ENCODE results near the gene GMPS. TPM values are rescaled to one million over a fixed set of nuclear protein-coding genes. Genes with fewer than 3 reads are reported as not detected.

The GMPS gene
- total RNA-seq, 1 experiment from 2014 or later: 137 TPM

GRCh38 chr3:155835341-155836071, 34.9 kb upstream of the GMPS start:
- Histone ChIP-seq H3K36me3 (ENCODE audit: control insufficient read depth, insufficient read depth, low read length) (0 out of 2 replicates have a peak, but pooled peaks cover 3% of the 10 kb centered on the region), H3K27ac (ENCODE audit: low read length) (no peak overlapping the region), H3K4me3 (ENCODE audit: low read depth in 2 of 2, low read length in 2 of 2) (no peak overlapping the region), H3K9me3 (ENCODE audit: control insufficient read depth, insufficient read depth, low read depth, low read length) (no peaks in the 10 kb centered on the region), H3K27me3 (ENCODE audit: control insufficient read depth, insufficient read depth, low read length) (no peaks in the 10 kb centered on the region), H3K4me1 (ENCODE audit: control insufficient read depth, insufficient read depth, low read length) (no peaks in the 10 kb centered on the region)
- ATAC-seq: no peak; the same call in 1 of the 2 replicates
- no peak for TF ChIP-seq POLR2AphosphoS5 (IDR thresholded peaks at IDR 0.05; ENCODE audit: low read depth, low read length)
- TF ChIP-seq TCF7L2 (IDR thresholded peaks at IDR 0.05; ENCODE audit: low read depth, low read length): no peak
- no peak for TF ChIP-seq SIN3A (IDR thresholded peaks at IDR 0.05; ENCODE audit: borderline replicate concordance, insufficient read depth, low read depth, low read length)
- no peak for TF ChIP-seq CTCF (IDR thresholded peaks at IDR 0.05)
- TF ChIP-seq, protein P1, sequence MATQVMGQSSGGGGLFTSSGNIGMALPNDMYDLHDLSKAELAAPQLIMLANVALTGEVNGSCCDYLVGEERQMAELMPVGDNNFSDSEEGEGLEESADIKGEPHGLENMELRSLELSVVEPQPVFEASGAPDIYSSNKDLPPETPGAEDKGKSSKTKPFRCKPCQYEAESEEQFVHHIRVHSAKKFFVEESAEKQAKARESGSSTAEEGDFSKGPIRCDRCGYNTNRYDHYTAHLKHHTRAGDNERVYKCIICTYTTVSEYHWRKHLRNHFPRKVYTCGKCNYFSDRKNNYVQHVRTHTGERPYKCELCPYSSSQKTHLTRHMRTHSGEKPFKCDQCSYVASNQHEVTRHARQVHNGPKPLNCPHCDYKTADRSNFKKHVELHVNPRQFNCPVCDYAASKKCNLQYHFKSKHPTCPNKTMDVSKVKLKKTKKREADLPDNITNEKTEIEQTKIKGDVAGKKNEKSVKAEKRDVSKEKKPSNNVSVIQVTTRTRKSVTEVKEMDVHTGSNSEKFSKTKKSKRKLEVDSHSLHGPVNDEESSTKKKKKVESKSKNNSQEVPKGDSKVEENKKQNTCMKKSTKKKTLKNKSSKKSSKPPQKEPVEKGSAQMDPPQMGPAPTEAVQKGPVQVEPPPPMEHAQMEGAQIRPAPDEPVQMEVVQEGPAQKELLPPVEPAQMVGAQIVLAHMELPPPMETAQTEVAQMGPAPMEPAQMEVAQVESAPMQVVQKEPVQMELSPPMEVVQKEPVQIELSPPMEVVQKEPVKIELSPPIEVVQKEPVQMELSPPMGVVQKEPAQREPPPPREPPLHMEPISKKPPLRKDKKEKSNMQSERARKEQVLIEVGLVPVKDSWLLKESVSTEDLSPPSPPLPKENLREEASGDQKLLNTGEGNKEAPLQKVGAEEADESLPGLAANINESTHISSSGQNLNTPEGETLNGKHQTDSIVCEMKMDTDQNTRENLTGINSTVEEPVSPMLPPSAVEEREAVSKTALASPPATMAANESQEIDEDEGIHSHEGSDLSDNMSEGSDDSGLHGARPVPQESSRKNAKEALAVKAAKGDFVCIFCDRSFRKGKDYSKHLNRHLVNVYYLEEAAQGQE (IDR thresholded peaks at IDR 0.05; ENCODE audit: insufficient read depth in 1 of 2, low read depth in 2 of 2, low read length in 1 of 2): no peak
- in situ Hi-C loops (cut with HindIII; ENCODE audit: low pct_unique_long_range_greater_than_20kb, low sequenced_read_pairs): no loop called here
- no TSS peak for BruUV-seq (replicated peaks)
- POLR2A ChIA-PET: interaction anchor here (0.7 kb wide), 1 partner anchor 14 kb away, joined by 5 read pairs; no protein-coding TSS in a partner anchor
- intact Hi-C loops (cut with micrococcal nuclease; ENCODE audit: unreplicated experiment): no loop called here
- DNase-seq (ENCODE audit: low read depth, low spot score): no peak
- CTCF ChIA-PET: no interaction called here

DNA sequence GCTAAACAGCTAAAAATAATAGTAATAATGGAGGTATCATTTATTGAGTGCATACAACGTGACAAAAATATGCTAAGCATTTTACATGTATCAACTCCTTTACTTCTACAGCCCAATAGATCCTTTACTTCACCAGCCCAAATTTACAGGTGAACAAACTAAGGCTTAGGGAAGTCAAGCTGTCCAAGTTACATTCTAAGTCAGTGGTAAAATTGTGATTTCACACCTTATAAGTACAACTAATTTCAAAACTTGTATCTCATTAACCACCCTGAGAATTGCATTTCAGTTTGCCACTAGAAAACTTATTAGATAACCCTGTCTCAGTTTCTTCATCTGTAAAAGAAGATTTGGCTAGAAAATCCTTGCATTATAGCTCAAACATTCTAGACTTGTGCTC, 26.9 kb upstream of the GMPS start:
- TF ChIP-seq, protein P1 (IDR thresholded peaks at IDR 0.05; ENCODE audit: insufficient read depth in 1 of 2, low read depth in 2 of 2, low read length in 1 of 2): no peak
- TF ChIP-seq POLR2AphosphoS5 (IDR thresholded peaks at IDR 0.05; ENCODE audit: low read depth, low read length): no peak
- no peak for TF ChIP-seq CTCF (IDR thresholded peaks at IDR 0.05)
- TF ChIP-seq TCF7L2 (IDR thresholded peaks at IDR 0.05; ENCODE audit: low read depth, low read length): no peak
- TF ChIP-seq SIN3A (IDR thresholded peaks at IDR 0.05; ENCODE audit: borderline replicate concordance, insufficient read depth, low read depth, low read length): no peak
- Histone ChIP-seq H3K4me3 (ENCODE audit: low read depth in 2 of 2, low read length in 2 of 2) (no peak overlapping the region), H3K27me3 (ENCODE audit: control insufficient read depth, insufficient read depth, low read length) (no peaks in the 10 kb centered on the region), H3K4me1 (ENCODE audit: control insufficient read depth, insufficient read depth, low read length) (no peaks in the 10 kb centered on the region), H3K36me3 (ENCODE audit: control insufficient read depth, insufficient read depth, low read length) (no peaks in the 10 kb centered on the region), H3K27ac (ENCODE audit: low read length) (no peak overlapping the region), H3K9me3 (ENCODE audit: control insufficient read depth, insufficient read depth, low read depth, low read length) (no peaks in the 10 kb centered on the region)
- ChIA-PET CTCF (no interaction called here), POLR2A (no interaction called here)
- intact Hi-C loops (cut with micrococcal nuclease; ENCODE audit: unreplicated experiment) (no loop called here), in situ Hi-C loops (cut with HindIII; ENCODE audit: low pct_unique_long_range_greater_than_20kb, low sequenced_read_pairs) (no loop called here)
- DNase-seq (ENCODE audit: low read depth, low spot score) (no peak), ATAC-seq (no peak)
- TSS peak; percentile 25 for BruUV-seq (replicated peaks)

All from Panc1 (cell line).